ENCODE data around the gene HNRNPA2B1.
"Not testable (repeated sequence)": the region's sequence is repeated elsewhere in the genome, so short reads cannot be mapped to it uniquely, and the experiment has no call there.

The HNRNPA2B1 gene

DNA sequence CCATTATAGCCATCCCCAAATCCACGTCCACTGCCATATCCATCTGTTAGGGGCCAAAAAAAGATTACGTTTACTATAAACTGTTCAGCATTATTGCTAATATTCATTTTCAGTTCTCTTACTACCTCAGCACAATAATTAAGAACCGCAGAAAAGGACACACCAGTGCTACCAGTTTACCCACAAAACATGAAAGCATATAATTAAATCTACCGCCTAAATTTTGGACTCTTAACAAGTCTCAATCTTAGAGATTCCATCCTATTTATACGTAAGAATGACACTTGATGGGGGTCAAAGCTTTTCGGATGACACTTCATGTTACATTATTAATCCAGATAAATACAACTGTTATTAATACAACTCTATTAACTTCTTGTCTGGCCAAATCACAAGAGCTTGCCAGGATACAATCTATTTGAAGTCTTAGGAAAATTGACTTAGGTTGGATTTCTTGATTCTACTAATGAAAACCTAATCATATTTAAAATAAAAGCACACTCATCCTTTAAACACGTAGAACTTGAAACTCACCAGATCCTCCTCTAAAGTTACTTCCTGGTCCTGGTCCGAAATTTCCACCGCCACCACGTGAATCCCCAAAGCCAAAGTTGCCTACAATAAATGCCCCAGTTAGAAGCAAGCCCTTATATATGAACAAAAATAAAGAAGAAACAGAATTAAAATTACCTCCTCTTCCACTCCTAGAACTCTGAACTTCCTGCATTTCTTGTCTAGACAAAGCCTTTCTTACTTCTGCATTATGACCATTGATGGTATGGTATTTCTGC is 4.5 kb downstream of the HNRNPA2B1 start:
- Histone ChIP-seq H3K56ac (ENCODE audit: low read length) (no peak overlapping the region), H2BK15ac (replicated peaks; ENCODE audit: low read depth) (no peak overlapping the region), H3K4me3 (ENCODE audit: low read length) (no peak overlapping the region), H3K36me3 (ENCODE audit: control insufficient read depth, insufficient read depth, low read length) (peaks cover 22% of the 10 kb centered on the region), H3K18ac (ENCODE audit: low read length) (no peak overlapping the region), H3K79me2 (ENCODE audit: control insufficient read depth, insufficient read depth, low read length) (peaks cover 76% of the 10 kb centered on the region), H3K4me2 (ENCODE audit: low read length) (peak overlapping the region; percentile 5), H3K27me3 (ENCODE audit: insufficient read depth, low read length, poor library complexity) (no peaks in the 10 kb centered on the region), H2BK120ac (ENCODE audit: low read depth, low read length) (no peak overlapping the region), H3K23ac (ENCODE audit: low read length) (no peak overlapping the region), H2AK5ac (ENCODE audit: low read length) (no peak overlapping the region), H2BK5ac (ENCODE audit: low read length) (no peak overlapping the region), H4K5ac (ENCODE audit: low read length) (no peak overlapping the region), H3K9ac (ENCODE audit: low read length) (peak overlapping the region; percentile 45), H3K4ac (ENCODE audit: low read depth, low read length) (no peak overlapping the region), H3K4me1 (ENCODE audit: control insufficient read depth, low read depth, low read length) (peaks cover 2% of the 10 kb centered on the region), H3K79me1 (ENCODE audit: low read length) (no peaks in the 10 kb centered on the region), H3K27ac (ENCODE audit: low read depth, low read length) (no peak overlapping the region), H4K8ac (ENCODE audit: low read depth, low read length) (no peak overlapping the region)
- no CpG with 5 or more reads among the region's 10 CpGs for WGBS (ENCODE audit: extremely low coverage, insufficient coverage, low lambda C conversion rate)
- no peak for DNase-seq

DNA sequence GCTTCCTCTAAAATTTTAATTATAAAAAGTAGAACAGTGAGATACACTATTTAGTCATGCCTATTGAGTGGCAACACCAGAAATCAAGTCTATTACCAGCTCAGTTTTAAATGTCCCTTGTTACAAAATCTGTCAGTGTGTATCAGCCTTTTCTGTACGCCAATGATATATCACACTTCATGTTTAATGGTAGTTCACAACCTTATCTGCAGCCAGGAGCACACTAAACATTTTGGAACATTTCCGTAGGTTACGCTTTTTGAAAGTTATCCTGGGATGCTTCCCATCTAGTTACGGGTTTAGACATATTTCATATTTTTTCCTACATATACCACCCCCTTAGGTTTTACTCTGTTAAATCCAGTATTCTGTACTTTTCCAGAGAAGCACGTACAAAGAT is 5.4 kb downstream of the HNRNPA2B1 start:
- Histone ChIP-seq H2BK15ac (replicated peaks; ENCODE audit: low read depth) (no peak overlapping the region), H3K27me3 (ENCODE audit: insufficient read depth, low read length, poor library complexity) (no peaks in the 10 kb centered on the region), H3K79me2 (ENCODE audit: control insufficient read depth, insufficient read depth, low read length) (peaks cover 79% of the 10 kb centered on the region), H3K4me3 (ENCODE audit: low read length) (no peak overlapping the region), H3K4me1 (ENCODE audit: control insufficient read depth, low read depth, low read length) (peaks cover 2% of the 10 kb centered on the region), H2AK5ac (ENCODE audit: low read length) (no peak overlapping the region), H3K9ac (ENCODE audit: low read length) (peak overlapping the region; percentile 21), H3K56ac (ENCODE audit: low read length) (no peak overlapping the region), H3K4ac (ENCODE audit: low read depth, low read length) (no peak overlapping the region), H3K27ac (ENCODE audit: low read depth, low read length) (no peak overlapping the region), H3K18ac (ENCODE audit: low read length) (no peak overlapping the region), H3K36me3 (ENCODE audit: control insufficient read depth, insufficient read depth, low read length) (peaks cover 27% of the 10 kb centered on the region), H3K4me2 (ENCODE audit: low read length) (no peak overlapping the region), H2BK120ac (ENCODE audit: low read depth, low read length) (no peak overlapping the region), H2BK5ac (ENCODE audit: low read length) (no peak overlapping the region), H4K5ac (ENCODE audit: low read length) (no peak overlapping the region), H3K23ac (ENCODE audit: low read length) (no peak overlapping the region), H4K8ac (ENCODE audit: low read depth, low read length) (no peak overlapping the region), H3K79me1 (ENCODE audit: low read length) (no peaks in the 10 kb centered on the region)
- WGBS (ENCODE audit: extremely low coverage, insufficient coverage, low lambda C conversion rate) = no CpG with 5 or more reads among the region's 5 CpGs
- no peak for DNase-seq

DNA sequence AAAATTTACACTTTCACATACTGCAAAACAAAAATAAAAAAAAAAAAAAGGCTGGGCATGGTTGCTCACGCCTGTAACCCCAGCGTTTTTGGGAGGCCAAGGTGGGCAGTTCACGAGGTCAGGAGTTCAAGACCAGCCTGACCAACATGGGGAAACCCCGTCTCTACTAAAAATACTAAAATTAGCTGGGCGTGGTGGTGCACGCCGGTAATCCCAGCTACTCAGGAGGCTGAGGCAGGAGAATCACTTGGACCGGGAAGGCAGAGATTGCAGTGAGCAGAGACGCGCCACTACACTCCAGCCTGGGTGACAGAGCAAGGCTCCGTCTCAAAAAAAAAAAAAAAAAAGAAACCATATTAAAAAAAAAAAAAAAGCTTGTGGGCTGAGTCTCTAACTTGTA is 5.8 kb downstream of the HNRNPA2B1 start:
- Histone ChIP-seq H3K79me2 (ENCODE audit: control insufficient read depth, insufficient read depth, low read length) (peaks cover 75% of the 10 kb centered on the region), H3K36me3 (ENCODE audit: control insufficient read depth, insufficient read depth, low read length) (peaks cover 28% of the 10 kb centered on the region)
- H3K27ac ChIP-seq (ENCODE audit: low read depth, low read length); H3K4ac ChIP-seq (ENCODE audit: low read depth, low read length); H4K8ac ChIP-seq (ENCODE audit: low read depth, low read length); H4K5ac ChIP-seq (ENCODE audit: low read length); H3K27me3 ChIP-seq (ENCODE audit: insufficient read depth, low read length, poor library complexity); H2BK5ac ChIP-seq (ENCODE audit: low read length); H2AK5ac ChIP-seq (ENCODE audit: low read length); H3K18ac ChIP-seq (ENCODE audit: low read length); H3K4me3 ChIP-seq (ENCODE audit: low read length); H2BK120ac ChIP-seq (ENCODE audit: low read depth, low read length); H3K23ac ChIP-seq (ENCODE audit: low read length); H3K9ac ChIP-seq (ENCODE audit: low read length); H2BK15ac ChIP-seq (replicated peaks; ENCODE audit: low read depth); H3K79me1 ChIP-seq (ENCODE audit: low read length); DNase-seq; H3K56ac ChIP-seq (ENCODE audit: low read length); H3K4me2 ChIP-seq (ENCODE audit: low read length); H3K4me1 ChIP-seq (ENCODE audit: control insufficient read depth, low read depth, low read length): not testable (repeated sequence)
- no CpG with 5 or more reads among the region's 11 CpGs for WGBS (ENCODE audit: extremely low coverage, insufficient coverage, low lambda C conversion rate)

- no peak for DNase-seq
- no peak overlapping the region for H2AK5ac ChIP-seq (ENCODE audit: low read length)
- no peak overlapping the region for H4K5ac ChIP-seq (ENCODE audit: low read length)
- no peak overlapping the region for H3K4me2 ChIP-seq (ENCODE audit: low read length)
- no peak overlapping the region for H2BK5ac ChIP-seq (ENCODE audit: low read length)
- no peak overlapping the region for H4K8ac ChIP-seq (ENCODE audit: low read depth, low read length)
- peaks cover 2% of the 10 kb centered on the region for H3K4me1 ChIP-seq (ENCODE audit: control insufficient read depth, low read depth, low read length)
- H3K36me3 ChIP-seq (ENCODE audit: control insufficient read depth, insufficient read depth, low read length) = peaks cover 33% of the 10 kb centered on the region
- no CpG with 5 or more reads among the region's 8 CpGs for WGBS (ENCODE audit: extremely low coverage, insufficient coverage, low lambda C conversion rate)
- H3K27ac ChIP-seq (ENCODE audit: low read depth, low read length) = no peak overlapping the region
- H3K79me1 ChIP-seq (ENCODE audit: low read length) = no peaks in the 10 kb centered on the region
- no peak overlapping the region for H2BK120ac ChIP-seq (ENCODE audit: low read depth, low read length)
- no peak overlapping the region for H2BK15ac ChIP-seq (replicated peaks; ENCODE audit: low read depth)
- peaks cover 64% of the 10 kb centered on the region for H3K79me2 ChIP-seq (ENCODE audit: control insufficient read depth, insufficient read depth, low read length)
- no peaks in the 10 kb centered on the region for H3K27me3 ChIP-seq (ENCODE audit: insufficient read depth, low read length, poor library complexity)
- H3K18ac ChIP-seq (ENCODE audit: low read length) = no peak overlapping the region
- H3K4me3 ChIP-seq (ENCODE audit: low read length) = no peak overlapping the region
- no peak overlapping the region for H3K9ac ChIP-seq (ENCODE audit: low read length)
- no peak overlapping the region for H3K56ac ChIP-seq (ENCODE audit: low read length)
- H3K23ac ChIP-seq (ENCODE audit: low read length) = no peak overlapping the region
- H3K4ac ChIP-seq (ENCODE audit: low read depth, low read length) = no peak overlapping the region
Measured at GRCh38 chr7:26193432-26194207, 6.9 kb downstream of the HNRNPA2B1 start.

DNA sequence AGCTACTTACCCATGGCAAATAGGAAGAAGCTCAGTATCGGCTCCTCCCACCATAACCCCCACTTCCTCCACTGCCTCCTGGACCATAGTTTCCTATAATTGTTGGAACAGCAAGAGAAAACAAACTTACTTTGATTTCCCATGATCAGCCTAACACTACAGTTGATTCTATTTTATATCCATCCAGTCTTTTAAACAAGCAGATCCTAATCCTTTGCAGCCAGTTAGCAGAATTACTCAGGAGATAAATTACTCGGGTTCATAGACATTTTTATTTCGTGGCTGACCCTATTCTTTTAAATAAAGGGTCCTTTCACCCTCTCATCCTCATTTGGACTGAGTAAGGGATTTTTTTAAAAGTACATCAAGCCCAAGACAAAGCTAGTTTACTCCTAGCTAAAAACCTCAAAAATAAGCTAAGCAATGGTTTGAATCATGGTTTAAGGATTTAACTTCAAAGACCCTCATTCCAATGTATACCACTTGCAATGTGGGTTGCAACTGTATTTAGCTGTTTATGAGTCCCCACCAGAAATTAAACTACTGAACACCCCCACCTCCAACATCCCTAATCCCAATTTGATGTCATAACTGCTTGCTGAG is 8.0 kb downstream of the HNRNPA2B1 start:
- peaks cover 60% of the 10 kb centered on the region for H3K79me2 ChIP-seq (ENCODE audit: control insufficient read depth, insufficient read depth, low read length)
- no peak overlapping the region for H2BK120ac ChIP-seq (ENCODE audit: low read depth, low read length)
- H3K4me3 ChIP-seq (ENCODE audit: low read length) = no peak overlapping the region
- no peak overlapping the region for H3K18ac ChIP-seq (ENCODE audit: low read length)
- no peak overlapping the region for H3K27ac ChIP-seq (ENCODE audit: low read depth, low read length)
- WGBS (ENCODE audit: extremely low coverage, insufficient coverage, low lambda C conversion rate) = no CpG with 5 or more reads among the region's 3 CpGs
- no peak overlapping the region for H2BK15ac ChIP-seq (replicated peaks; ENCODE audit: low read depth)
- no peak overlapping the region for H4K8ac ChIP-seq (ENCODE audit: low read depth, low read length)
- H2AK5ac ChIP-seq (ENCODE audit: low read length) = no peak overlapping the region
- no peak overlapping the region for H3K23ac ChIP-seq (ENCODE audit: low read length)
- peaks cover 2% of the 10 kb centered on the region for H3K4me1 ChIP-seq (ENCODE audit: control insufficient read depth, low read depth, low read length)
- no peaks in the 10 kb centered on the region for H3K79me1 ChIP-seq (ENCODE audit: low read length)
- H2BK5ac ChIP-seq (ENCODE audit: low read length) = no peak overlapping the region
- H3K27me3 ChIP-seq (ENCODE audit: insufficient read depth, low read length, poor library complexity) = no peaks in the 10 kb centered on the region
- no peak overlapping the region for H4K5ac ChIP-seq (ENCODE audit: low read length)
- H3K9ac ChIP-seq (ENCODE audit: low read length) = no peak overlapping the region
- peaks cover 30% of the 10 kb centered on the region for H3K36me3 ChIP-seq (ENCODE audit: control insufficient read depth, insufficient read depth, low read length)
- DNase-seq = no peak
- H3K4ac ChIP-seq (ENCODE audit: low read depth, low read length) = no peak overlapping the region
- no peak overlapping the region for H3K4me2 ChIP-seq (ENCODE audit: low read length)
- no peak overlapping the region for H3K56ac ChIP-seq (ENCODE audit: low read length)
